Esophagus muscularis mucosa (tissue), 4 donors: Measurements from ENCODE around the gene CENPB. TPM values are rescaled to one million over a fixed set of nuclear protein-coding genes. Genes with fewer than 3 reads are reported as not detected.

Source experiments
- DNase-seq: peaks from one replicate; pipeline ENCODE4 v3.0.0-alpha.2; 2017; ENCODE audit errors: extremely low spot score
- H3K27ac ChIP-seq, 4 donors: fragments of 200-600 bp; sonication (generic); replicated peaks in 1 of 4; 1 replicate in 3 of 4; 2 replicates in 1 of 4; pipeline ENCODE4 v1.5.1; 2016 to 2019; ENCODE audit warnings: mild to moderate bottlenecking in 1 of 4
- H3K27me3 ChIP-seq, 4 donors: fragments of 200-600 bp; sonication (generic); one replicate each; pipeline versions ENCODE4 v1.5.1 to v1.6.0; 2016 to 2019
- H3K36me3 ChIP-seq, 4 donors: fragments of 200-600 bp; sonication (generic); one replicate each; pipeline ENCODE4 v1.5.1; 2016 to 2019
- H3K4me1 ChIP-seq, 4 donors: fragments of 200-600 bp; sonication (generic); one replicate each; pipeline ENCODE4 v1.5.1; 2016 to 2019
- H3K4me3 ChIP-seq, 4 donors: fragments of 200-600 bp; sonication (generic); 1 replicate in 2 of 4; 2 replicates in 2 of 4; pipeline ENCODE4 v1.5.1; 2016 to 2019; ENCODE audit warnings: mild to moderate bottlenecking in 4 of 4, moderate library complexity in 1 of 4
- H3K9me3 ChIP-seq, 4 donors: fragments of 200-600 bp; sonication (generic); 1 replicate in 3 of 4; 2 replicates in 1 of 4; pipeline ENCODE4 v1.5.1; 2016 to 2019
- CTCF ChIP-seq, 3 experiments: fragments of 200-600 bp in 2 of 3; fragments of 450-650 bp in 1 of 3; sonication (generic) in 2 of 3; IDR thresholded peaks; one replicate each; pipeline ENCODE4 v1.5.1; 2017 to 2019; ENCODE audit warnings: antibody characterized with exemption in 3 of 3, mild to moderate bottlenecking in 2 of 3, moderate library complexity in 1 of 3
- EP300 ChIP-seq: sonication (generic); formaldehyde crosslinking; IDR thresholded peaks from one replicate; pipeline ENCODE4 v1.6.1; 2017; ENCODE audit warnings: antibody characterized with exemption
- POLR2A ChIP-seq: fragments of 450-650 bp; IDR thresholded peaks from one replicate; pipeline ENCODE4 v1.6.1; 2017; ENCODE audit warnings: antibody characterized with exemption, moderate library complexity, mild to moderate bottlenecking, low read depth
- POLR2AphosphoS5 ChIP-seq, 2 donors: sonication (generic); formaldehyde crosslinking; IDR thresholded peaks; one replicate each; pipeline ENCODE4 v1.6.1; 2017; ENCODE audit warnings: antibody characterized with exemption in 2 of 2
- WGBS: methylation state at CpG from one replicate; pipeline ENCODE4 v1.1.5; 2018; 5-methylcytosine and 5-hydroxymethylcytosine counted together
- intact Hi-C: fragments of 100-400 bp; cut with DNase I; formaldehyde crosslinking; loops from one replicate; pipeline ENCODE4 v1.15.1; 2023
- total RNA-seq, 4 donors: library from RNA; depleted of rRNA; stranded (reverse); fragments of >200 nt; gene quantifications; one replicate each; pipeline versions ENCODE4 v1.1.0 to v1.2.1, GENCODE V29; 2016

Gene CENPB
- total RNA-seq, 4 donors from 2014 or later: 131 to 225 (median 199) TPM

GRCh38 chr20:3755269-3755668 lies 31.3 kb downstream of the CENPB start:
- no peak overlapping the region for H3K4me3 ChIP-seq
- H3K27ac ChIP-seq: no peak overlapping the region
- intact Hi-C loops: no loop called here
- H3K36me3 ChIP-seq: peaks cover 0 to 78% (median 43%) of the 10 kb centered on the region in 4 donors
- no peak for DNase-seq
- 77% methylated on average over 5 of the region's 7 CpGs for WGBS
- no peak for TF ChIP-seq CTCF (IDR thresholded peaks at IDR 0.05)
- no peak for TF ChIP-seq EP300
- TF ChIP-seq POLR2AphosphoS5 (IDR thresholded peaks at IDR 0.05): no peak
- TF ChIP-seq POLR2A: no peak
- peaks cover 0 to under 1% (median 0%) of the 10 kb centered on the region in 4 donors for H3K27me3 ChIP-seq
- no peaks in the 10 kb centered on the region for H3K9me3 ChIP-seq
- H3K4me1 ChIP-seq: peaks cover 25 to 69% (median 47%) of the 10 kb centered on the region in 4 donors

GRCh38 chr20:3754276-3754630 lies 32.3 kb downstream of the CENPB start:
- H3K4me3 ChIP-seq: no peak overlapping the region
- TF ChIP-seq POLR2A: no peak
- no peak for TF ChIP-seq EP300
- no peak for TF ChIP-seq CTCF (IDR thresholded peaks at IDR 0.05)
- no peak for TF ChIP-seq POLR2AphosphoS5 (IDR thresholded peaks at IDR 0.05)
- H3K4me1 ChIP-seq: peaks cover 31 to 69% (median 46%) of the 10 kb centered on the region in 4 donors
- H3K27me3 ChIP-seq: peaks cover 0 to 10% (median 0%) of the 10 kb centered on the region in 4 donors
- no peaks in the 10 kb centered on the region for H3K9me3 ChIP-seq
- 76% methylated on average over 15 of the region's 16 CpGs for WGBS
- intact Hi-C loops: no loop called here
- peak overlapping the region in 1 of 4 donors; percentile 40 for H3K27ac ChIP-seq
- H3K36me3 ChIP-seq: peaks cover 0 to 88% (median 48%) of the 10 kb centered on the region in 4 donors
- DNase-seq: no peak

GRCh38 chr20:3753501-3754275 lies 32.9 kb downstream of the CENPB start:
- intact Hi-C loops: no loop called here
- H3K27me3 ChIP-seq: peaks cover 0 to 13% (median 0%) of the 10 kb centered on the region in 4 donors
- H3K4me3 ChIP-seq: no peak overlapping the region
- peaks cover 0 to 83% (median 49%) of the 10 kb centered on the region in 4 donors for H3K36me3 ChIP-seq
- TF ChIP-seq POLR2A (no peak), POLR2AphosphoS5 (IDR thresholded peaks at IDR 0.05) (no peak), CTCF (IDR thresholded peaks at IDR 0.05) (no peak), EP300 (no peak)
- peaks cover 31 to 63% (median 43%) of the 10 kb centered on the region in 4 donors for H3K4me1 ChIP-seq
- H3K27ac ChIP-seq: peak overlapping the region; percentile 27 to 57 (median 41)
- no peaks in the 10 kb centered on the region for H3K9me3 ChIP-seq
- WGBS: 76% methylated on average over 16 of the region's 26 CpGs
- DNase-seq: no peak

GRCh38 chr20:3753098-3753497 lies 33.4 kb downstream of the CENPB start:
- Histone ChIP-seq H3K27ac (peak overlapping the region; percentile 27 to 57 (median 41)), H3K4me1 (peaks cover 31 to 57% (median 42%) of the 10 kb centered on the region in 4 donors), H3K9me3 (no peaks in the 10 kb centered on the region), H3K36me3 (peaks cover 0 to 80% (median 53%) of the 10 kb centered on the region in 4 donors), H3K27me3 (peaks cover 0 to 13% (median 0%) of the 10 kb centered on the region in 4 donors), H3K4me3 (no peak overlapping the region)
- intact Hi-C loops: no loop called here
- no peak for DNase-seq
- 27% methylated on average over 4 of the region's 4 CpGs for WGBS
- no peak for TF ChIP-seq POLR2A
- peak; percentile 75 to 85 (median 76) for TF ChIP-seq CTCF (IDR thresholded peaks at IDR 0.05)
- peak; percentile 18 to 40 for TF ChIP-seq POLR2AphosphoS5 (IDR thresholded peaks at IDR 0.05)
